Mesangial cell (primary cell): ENCODE results near the gene ANKRD63. TPM values are rescaled to one million over a fixed set of nuclear protein-coding genes. Genes with fewer than 3 reads are reported as not detected.

Source experiments
- total RNA-seq: library from RNA; depleted of rRNA; stranded (reverse); fragments of >200 nt; gene quantifications from 2 replicates; pipeline ENCODE4 v1.2.3, GENCODE V29; 2015

ANKRD63 gene, protein sequence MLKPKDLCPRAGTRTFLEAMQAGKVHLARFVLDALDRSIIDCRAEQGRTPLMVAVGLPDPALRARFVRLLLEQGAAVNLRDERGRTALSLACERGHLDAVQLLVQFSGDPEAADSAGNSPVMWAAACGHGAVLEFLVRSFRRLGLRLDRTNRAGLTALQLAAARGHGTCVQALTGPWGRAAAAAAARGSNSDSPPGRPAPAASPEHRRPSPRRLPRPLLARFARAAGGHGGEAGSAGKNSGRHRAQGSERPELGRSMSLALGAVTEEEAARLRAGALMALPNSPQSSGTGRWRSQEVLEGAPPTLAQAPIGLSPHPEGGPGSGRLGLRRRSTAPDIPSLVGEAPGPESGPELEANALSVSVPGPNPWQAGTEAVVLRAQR
- not detected in 2 replicates for total RNA-seq

DNA sequence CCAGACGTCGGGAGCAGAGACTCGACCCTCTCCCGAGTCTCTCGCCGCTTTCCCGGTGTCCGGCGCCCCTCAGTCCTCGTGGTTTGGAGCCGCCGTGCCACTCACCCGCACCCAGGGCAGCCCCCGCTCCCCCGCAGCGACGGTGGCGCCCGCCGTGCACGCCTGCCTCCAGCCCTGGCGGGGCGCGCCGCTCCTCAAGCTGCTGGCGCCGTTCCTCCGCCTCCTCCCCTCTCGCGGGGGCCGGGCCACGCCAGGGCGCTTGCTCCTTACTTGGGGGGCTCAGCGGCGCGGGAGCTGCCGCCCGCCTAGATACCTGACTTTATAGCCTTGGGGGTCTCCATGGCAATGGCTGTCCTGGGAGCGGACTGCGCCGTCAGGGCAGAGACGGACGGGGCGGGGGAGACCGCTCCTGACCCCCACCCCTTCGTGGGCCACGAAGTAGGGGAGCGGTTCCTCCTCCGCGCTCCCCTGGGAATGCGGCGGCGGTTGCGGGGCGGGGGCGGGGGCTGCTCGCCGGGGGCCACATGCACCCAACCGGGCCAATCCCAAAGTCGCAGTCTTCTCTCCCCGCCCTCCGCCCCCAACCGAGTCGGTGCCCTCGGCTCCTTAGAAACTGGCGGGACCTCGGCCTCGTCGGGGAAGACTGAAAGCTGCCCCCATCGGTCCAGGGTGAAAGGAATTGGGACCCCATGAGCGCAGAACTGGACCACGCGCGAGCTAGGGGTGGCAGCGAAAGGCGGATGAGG, at the start of gene ANKRD63:
ANKRD63 (minus strand) TSS at position 196 of the 746 bp plus-strand sequence. CDS start 478 bp downstream, outside the sequence.

DNA sequence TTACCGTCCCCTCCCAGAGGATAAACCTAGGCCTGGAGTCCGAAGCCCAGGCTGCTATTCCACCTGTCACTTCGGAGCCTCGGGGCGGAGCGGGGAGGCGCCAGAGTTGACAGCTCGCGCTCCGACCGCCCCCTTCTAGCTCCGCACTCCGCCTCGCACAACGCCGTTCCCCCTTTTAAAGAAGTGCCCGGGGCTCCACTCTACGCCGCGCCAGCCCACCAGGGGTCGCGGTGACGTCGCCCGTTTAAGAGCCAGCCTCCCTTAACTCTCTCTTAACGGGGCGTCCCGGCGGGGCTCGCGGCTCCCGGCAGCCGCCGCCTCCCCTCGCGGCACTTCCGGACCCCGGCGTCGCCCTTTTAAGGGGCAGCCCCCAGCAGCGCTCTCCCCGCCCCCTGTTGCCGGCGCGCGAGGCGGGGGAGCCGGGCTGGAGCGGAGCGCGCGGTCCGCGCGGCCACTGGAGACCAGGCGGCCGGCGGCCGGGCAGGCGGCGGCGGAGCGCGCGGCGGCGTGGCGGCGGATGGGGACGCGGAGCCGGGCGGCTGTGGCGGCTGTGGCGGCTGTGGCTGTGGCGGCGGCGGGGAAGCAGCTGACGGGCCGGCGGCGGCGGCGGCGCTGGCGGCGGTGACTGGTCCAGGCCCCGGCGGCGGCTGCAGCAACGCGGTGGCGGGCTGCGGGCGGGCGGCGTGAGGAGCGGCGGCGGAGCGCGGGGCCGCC, 40.5 kb upstream of the ANKRD63 start, which contains the start of gene INAFM2:
INAFM2 (plus strand) TSS at position 454 of the 714 bp plus-strand sequence. CDS start 364 bp downstream, outside the sequence.

GRCh38 chr15:40307421-40308211, 24.8 kb upstream of the ANKRD63 start, which contains the start of gene PLCB2:
PLCB2 (minus strand) TSS chr15:40307935; CDS start chr15:40307672, 263 bp downstream.

DNA sequence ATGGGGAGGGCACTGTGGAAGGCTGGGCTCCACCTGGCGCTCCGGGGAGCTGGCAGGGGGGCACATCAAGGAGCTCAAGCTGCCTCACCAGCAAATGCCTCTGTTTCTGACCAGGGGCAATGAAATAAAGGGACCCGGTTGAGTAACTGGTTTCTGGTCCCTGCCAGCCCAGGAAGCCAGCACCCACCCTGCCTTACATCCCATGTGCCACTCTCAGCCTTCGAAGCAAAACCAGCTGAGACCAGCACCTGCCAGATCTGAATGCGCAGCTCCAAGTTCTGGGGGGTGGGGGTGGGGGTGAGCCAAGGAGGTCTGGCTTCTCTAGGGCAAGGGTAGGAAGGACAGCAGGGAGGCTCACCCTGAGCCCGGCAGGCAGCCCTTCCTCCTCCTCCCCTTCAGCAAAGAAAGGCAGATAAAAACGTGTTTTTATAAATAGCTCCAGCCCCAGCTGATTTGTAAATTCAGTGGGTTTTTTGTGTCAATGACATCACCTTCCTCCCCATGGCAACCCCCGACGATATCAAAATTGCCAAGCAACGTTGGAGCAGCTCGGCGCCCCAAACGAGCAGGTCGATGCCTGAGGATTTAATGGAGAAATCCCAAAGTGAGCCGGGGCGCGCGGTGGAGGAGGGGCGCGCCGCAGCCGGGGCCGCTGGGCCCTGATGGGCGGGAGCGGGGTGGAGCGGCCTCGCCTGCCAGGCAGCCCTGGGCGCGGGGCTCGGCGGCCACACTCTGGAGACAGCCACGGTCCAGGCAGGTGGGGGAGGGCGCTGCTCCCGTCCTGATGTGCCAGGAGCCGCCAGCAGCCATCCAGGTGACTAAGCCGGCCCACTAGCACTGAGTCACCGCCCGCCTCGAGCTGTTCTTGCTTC, 44.1 kb downstream of the ANKRD63 start, which contains the start of gene PAK6:
PAK6 (plus strand) TSS at position 532 of the 872 bp plus-strand sequence. CDS start 25,723 bp downstream, outside the sequence.

Other genes with a start within 250 kb of the ANKRD63 start
- 161 and 179 TPM in 2 replicates for gene SRP14, start 243.9 kb downstream of the ANKRD63 start, total RNA-seq
- 4.1 and 51.8 TPM in 2 replicates for gene BMF, start 174.2 kb downstream of the ANKRD63 start, total RNA-seq
- 3.9 and 73.0 TPM in 2 replicates for gene BUB1B, start 122.0 kb downstream of the ANKRD63 start, total RNA-seq
- gene PAK6, start 44.0 kb downstream of the ANKRD63 start, total RNA-seq, result 1.1 and 9.0 TPM in 2 replicates
- gene PLCB2, start 24.9 kb upstream of the ANKRD63 start, total RNA-seq, result 0.81 and 2.2 TPM in 2 replicates
- gene INAFM2, start 40.6 kb upstream of the ANKRD63 start, total RNA-seq, result 5.5 and 13.1 TPM in 2 replicates
- 7.0 and 13.4 TPM in 2 replicates for gene CCDC9B, start 57.9 kb upstream of the ANKRD63 start, total RNA-seq
- gene PHGR1, start 68.0 kb upstream of the ANKRD63 start, total RNA-seq, result not detected in 2 replicates
- gene DISP2, start 75.2 kb upstream of the ANKRD63 start, total RNA-seq, result 0.33 and 0.38 TPM in 2 replicates
- gene KNSTRN, start 99.7 kb upstream of the ANKRD63 start, total RNA-seq, result 10.0 and 94.8 TPM in 2 replicates
- gene IVD, start 122.7 kb upstream of the ANKRD63 start, total RNA-seq, result 35.0 and 44.6 TPM in 2 replicates
- 9.6 and 13.9 TPM in 2 replicates for gene BAHD1, start 157.9 kb upstream of the ANKRD63 start, total RNA-seq
- 23.6 and 34.0 TPM in 2 replicates for gene CHST14, start 187.9 kb upstream of the ANKRD63 start, total RNA-seq